ENCODE measurements around the gene ELANE.
"Not testable (repeated sequence)": the region's sequence is repeated elsewhere in the genome, so short reads cannot be mapped to it uniquely, and the experiment has no call there.

The ELANE gene

DNA sequence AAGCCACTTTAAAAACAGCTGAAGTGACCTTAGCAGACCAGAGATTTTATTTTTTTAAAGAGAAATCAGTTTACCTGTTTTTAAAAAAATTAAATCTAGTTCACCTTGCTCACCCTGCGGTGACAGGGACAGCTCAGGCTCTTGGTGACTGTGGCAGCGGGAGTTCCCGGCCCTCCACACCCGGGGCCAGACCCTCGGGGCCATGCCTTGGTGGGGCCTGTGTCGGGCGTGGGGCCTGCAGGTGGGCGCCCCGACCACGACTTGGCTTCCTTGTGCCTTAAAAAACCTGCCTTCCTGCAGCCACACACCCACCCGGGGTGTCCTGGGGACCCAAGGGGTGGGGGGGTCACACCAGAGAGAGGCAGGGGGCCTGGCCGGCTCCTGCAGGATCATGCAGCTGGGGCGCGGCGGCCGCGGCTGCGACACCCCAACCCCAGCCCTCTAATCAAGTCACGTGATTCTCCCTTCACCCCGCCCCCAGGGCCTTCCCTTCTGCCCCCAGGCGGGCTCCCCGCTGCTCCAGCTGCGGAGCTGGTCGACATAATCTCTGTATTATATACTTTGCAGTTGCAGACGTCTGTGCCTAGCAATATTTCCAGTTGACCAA lies 41.1 kb upstream of the ELANE start:
- no peak overlapping the region for H3K4me3 Mint-ChIP-seq
- H3K4me1 Mint-ChIP-seq, result peaks cover 3% of the 10 kb centered on the region
- ATAC-seq (ENCODE audit: low read depth) (no peak), DNase-seq (ENCODE audit: low spot score in 2 of 2) (no peak)
- no peaks in the 10 kb centered on the region for H3K27me3 Mint-ChIP-seq
- H3K36me3 Mint-ChIP-seq, result peaks cover 25% of the 10 kb centered on the region
- no peaks in the 10 kb centered on the region for H3K9me3 Mint-ChIP-seq
- H3K27ac Mint-ChIP-seq, result no peak overlapping the region

DNA sequence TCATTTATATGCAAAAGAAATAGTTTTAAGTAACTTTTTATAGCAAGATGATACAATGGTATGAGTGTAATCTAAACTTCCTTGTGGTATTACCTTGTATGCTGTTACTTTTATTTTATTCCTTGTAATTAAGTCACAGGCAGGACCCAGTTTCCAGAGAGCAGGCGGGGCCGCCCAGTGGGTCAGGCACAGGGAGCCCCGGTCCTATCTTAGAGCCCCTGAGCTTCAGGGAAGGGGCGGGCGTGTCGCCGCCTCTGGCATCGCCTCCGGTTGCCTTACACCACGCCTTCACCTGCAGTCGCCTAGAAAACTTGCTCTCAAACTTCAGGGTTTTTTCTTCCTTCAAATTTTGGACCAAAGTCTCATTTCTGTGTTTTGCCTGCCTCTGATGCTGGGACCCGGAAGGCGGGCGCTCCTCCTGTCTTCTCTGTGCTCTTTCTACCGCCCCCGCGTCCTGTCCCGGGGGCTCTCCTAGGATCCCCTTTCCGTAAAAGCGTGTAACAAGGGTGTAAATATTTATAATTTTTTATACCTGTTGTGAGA lies 40.5 kb upstream of the ELANE start:
- peaks cover 28% of the 10 kb centered on the region for H3K36me3 Mint-ChIP-seq
- H3K27ac Mint-ChIP-seq, result no peak overlapping the region

DNA sequence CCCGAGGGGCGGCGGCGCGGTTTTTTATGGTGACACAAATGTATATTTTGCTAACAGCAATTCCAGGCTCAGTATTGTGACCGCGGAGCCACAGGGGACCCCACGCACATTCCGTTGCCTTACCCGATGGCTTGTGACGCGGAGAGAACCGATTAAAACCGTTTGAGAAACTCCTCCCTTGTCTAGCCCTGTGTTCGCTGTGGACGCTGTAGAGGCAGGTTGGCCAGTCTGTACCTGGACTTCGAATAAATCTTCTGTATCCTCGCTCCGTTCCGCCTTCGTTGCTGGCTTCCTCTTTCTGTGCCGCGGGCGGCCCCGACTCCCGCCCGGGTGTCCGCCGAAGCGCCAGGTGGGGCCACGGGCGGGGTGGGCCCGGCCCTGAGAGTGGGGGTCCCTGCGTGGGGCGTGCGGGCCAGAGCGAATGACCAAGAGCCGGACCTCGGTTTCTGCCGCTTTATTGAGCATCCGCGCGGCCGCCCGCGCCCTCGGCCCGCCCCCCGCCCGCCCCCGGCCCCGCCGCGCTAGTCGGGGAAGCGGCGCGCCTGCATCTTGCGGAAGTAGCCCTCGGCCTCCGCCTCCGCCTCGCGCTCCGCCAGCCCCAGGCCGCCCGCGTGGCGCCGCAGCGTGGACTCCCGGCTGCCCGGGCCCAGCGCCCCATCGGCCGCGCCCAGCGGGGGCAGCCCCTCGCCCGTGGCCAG lies 39.9 kb upstream of the ELANE start:
- no peak for ATAC-seq (ENCODE audit: low read depth)
- Mint-ChIP-seq H3K27me3 (no peaks in the 10 kb centered on the region), H3K36me3 (peaks cover 28% of the 10 kb centered on the region), H3K9me3 (peaks cover 5% of the 10 kb centered on the region), H3K4me1 (peaks cover 7% of the 10 kb centered on the region), H3K4me3 (no peak overlapping the region), H3K27ac (no peak overlapping the region)
- no peak for DNase-seq (ENCODE audit: low spot score in 2 of 2)

More for the DNA sequence above, 40.5 kb upstream of the ELANE start:
- Mint-ChIP-seq H3K4me1 (peaks cover 6% of the 10 kb centered on the region), H3K4me3 (no peak overlapping the region), H3K27me3 (no peaks in the 10 kb centered on the region), H3K9me3 (peaks cover 3% of the 10 kb centered on the region)
- DNase-seq (ENCODE audit: low spot score in 2 of 2) (no peak), ATAC-seq (ENCODE audit: low read depth) (no peak)

DNA sequence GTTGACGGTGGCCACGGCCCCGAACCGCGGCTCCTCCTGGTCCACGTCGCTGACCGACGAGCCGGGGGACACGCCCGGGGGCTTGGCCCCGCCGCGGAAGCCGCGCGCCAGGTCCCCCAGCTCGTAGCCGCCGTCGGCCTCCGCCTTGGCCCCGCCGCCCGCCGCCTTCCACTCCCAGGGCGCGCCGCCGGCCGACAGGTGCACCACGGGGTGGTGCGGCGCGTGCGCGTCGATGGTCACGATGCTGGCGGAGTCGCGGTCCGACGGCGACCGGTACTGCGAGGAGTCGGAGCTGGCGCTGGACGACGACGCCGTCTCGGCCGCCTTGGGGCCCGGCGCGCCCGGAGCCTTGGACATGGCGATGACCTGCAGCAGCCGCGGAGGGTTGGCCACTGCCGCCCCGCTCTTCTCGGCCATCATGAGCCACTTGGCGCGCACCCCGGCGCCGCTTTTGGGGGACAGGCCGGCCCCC lies 39.3 kb upstream of the ELANE start:
- Mint-ChIP-seq H3K27ac (no peak overlapping the region), H3K27me3 (no peaks in the 10 kb centered on the region), H3K36me3 (peaks cover 22% of the 10 kb centered on the region), H3K4me3 (no peak overlapping the region), H3K4me1 (peaks cover 5% of the 10 kb centered on the region), H3K9me3 (peaks cover 5% of the 10 kb centered on the region)
- ATAC-seq (ENCODE audit: low read depth), result no peak
- no peak for DNase-seq (ENCODE audit: low spot score in 2 of 2)

DNA sequence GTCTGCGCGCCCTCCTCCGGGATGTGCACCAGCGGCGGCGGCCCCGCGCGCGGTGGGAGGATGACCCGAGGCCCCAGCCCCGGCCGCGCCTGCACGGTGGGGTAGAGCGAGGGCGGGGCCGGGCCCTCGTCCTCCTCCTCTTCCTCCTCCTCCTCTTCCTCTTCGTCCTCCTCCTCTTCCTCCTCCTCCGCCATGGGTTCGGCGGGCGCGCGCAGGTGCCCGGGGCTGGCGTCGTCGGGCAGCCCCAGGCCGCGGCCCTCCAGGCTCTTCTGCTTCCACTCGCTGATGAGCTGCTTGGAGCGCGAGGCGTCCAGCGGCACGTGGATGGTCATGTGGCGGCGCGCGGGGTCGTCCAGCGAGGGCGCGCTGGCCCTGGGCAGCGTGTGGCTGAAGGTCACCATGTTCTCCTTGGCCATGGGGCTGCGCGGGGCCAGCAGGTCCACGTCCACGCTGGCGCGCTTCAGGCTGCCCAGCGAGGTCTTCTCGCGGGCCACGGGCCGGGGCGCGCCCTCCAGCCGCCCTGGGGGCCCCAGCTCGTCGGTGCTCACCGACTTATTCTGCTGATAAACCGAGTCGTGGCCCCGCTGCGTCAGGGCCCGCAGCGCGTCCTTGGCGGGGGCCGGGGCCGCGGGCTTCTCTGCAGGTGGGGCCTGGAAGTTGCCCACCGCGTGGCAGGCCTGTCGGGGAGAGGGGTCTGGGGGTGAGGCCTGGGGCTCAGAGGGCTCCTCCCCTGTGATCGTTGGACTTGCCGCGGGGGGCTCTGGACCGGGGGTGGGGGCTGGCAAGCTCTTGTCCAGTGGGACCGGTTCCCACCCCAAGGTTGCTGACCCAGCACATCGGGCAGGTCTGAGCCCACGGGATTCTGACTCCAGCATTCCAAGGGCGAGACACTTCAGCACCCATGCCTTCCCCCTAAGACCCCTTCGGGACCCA lies 38.6 kb upstream of the ELANE start:
- no peaks in the 10 kb centered on the region for H3K27me3 Mint-ChIP-seq
- ATAC-seq (ENCODE audit: low read depth) (no peak), DNase-seq (ENCODE audit: low spot score in 2 of 2) (no peak)
- no peak overlapping the region for H3K4me3 Mint-ChIP-seq
- peaks cover 4% of the 10 kb centered on the region for H3K4me1 Mint-ChIP-seq
- peaks cover 5% of the 10 kb centered on the region for H3K9me3 Mint-ChIP-seq
- peaks cover 20% of the 10 kb centered on the region for H3K36me3 Mint-ChIP-seq
- no peak overlapping the region for H3K27ac Mint-ChIP-seq

DNA sequence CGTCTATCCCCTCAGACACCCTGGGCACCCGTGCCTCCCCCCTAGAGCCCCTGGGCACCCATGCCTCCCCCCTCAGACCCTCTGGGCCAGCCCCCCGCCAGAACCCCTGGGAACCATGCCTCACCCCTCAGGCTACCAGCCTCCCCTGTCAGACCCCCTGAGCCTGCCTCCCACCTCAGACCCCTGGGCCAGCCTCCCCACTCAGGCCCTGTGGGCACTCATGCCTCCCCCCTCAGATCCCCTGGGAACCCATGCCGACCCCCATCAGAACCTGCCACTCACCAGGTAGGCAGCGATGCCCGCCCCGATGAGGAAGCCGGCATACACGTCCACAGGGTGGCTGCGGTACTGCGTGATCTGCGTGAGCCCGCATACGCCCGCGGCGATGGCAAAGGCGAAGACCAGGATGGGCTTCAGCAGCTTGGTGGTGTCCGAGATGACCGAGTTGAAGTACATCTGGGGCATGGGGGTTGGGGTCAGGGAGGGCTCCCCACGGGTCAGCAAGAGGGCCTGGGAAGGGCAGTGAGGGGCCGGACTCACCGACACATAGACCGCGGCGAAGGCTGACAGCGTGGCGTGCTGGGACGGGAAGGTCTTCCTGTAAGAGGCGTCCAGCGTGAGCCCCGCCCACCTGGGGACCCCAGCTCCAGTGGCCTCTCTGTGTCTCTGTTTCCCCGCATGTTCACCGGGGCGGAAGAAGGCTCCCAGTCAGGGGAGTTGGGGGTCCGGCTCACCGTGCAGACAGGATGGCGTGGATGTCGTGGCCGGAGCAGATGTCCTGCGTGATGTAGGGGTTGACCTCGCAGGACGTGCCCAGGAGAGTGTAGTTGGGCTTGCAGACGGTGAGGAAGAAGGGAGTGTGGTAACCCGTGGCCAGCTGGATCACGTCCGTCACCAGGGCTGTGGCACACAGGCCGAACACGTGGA lies 37.7 kb upstream of the ELANE start:
- Mint-ChIP-seq H3K27me3 (no peaks in the 10 kb centered on the region), H3K4me1 (peaks cover 4% of the 10 kb centered on the region), H3K36me3 (peaks cover 20% of the 10 kb centered on the region), H3K9me3 (peaks cover 5% of the 10 kb centered on the region), H3K27ac (peak overlapping the region; percentile 58), H3K4me3 (no peak overlapping the region)
- no peak for DNase-seq (ENCODE audit: low spot score in 2 of 2)
- ATAC-seq (ENCODE audit: low read depth), result peak; percentile 2

DNA sequence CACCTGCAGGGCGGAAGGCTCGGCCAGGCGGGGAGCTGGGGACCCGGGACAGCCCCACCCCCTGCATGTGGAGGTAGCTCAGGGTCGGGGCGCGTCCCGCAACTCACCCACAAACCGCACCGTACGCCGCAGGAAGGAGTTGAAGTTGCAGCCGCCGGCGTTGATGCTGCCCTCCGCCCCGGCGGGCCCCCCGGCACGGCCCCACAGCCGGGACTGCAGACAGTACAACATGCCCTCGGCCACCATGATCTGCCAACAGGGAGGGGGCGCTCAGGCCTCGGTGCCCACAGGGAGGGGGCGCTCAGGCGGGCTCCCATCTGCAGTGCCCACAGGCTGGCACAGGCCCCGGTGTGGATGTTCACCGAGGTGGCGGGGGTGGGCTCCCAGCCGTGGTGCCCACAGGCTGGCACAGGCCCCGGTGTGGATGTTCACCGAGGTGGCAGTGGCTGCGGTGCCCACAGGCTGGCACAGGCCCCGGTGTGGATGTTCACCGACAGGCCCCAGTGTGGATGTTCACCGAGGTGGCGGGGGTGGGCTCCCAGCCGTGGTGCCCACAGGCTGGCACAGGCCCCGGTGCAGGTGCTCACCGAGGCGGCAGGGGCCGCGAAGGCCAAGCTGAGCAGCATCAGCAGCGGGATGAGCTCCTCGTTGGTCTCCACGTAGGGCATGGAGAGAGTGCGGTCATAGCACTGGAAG lies 36.9 kb upstream of the ELANE start:
- Mint-ChIP-seq H3K27me3 (no peaks in the 10 kb centered on the region), H3K27ac (peak overlapping the region; percentile 58), H3K4me1 (peaks cover 4% of the 10 kb centered on the region), H3K36me3 (peaks cover 20% of the 10 kb centered on the region), H3K4me3 (no peak overlapping the region), H3K9me3 (peaks cover 5% of the 10 kb centered on the region)
- no peak for DNase-seq (ENCODE audit: low spot score in 2 of 2)
- ATAC-seq (ENCODE audit: low read depth), result peak; percentile 14

DNA sequence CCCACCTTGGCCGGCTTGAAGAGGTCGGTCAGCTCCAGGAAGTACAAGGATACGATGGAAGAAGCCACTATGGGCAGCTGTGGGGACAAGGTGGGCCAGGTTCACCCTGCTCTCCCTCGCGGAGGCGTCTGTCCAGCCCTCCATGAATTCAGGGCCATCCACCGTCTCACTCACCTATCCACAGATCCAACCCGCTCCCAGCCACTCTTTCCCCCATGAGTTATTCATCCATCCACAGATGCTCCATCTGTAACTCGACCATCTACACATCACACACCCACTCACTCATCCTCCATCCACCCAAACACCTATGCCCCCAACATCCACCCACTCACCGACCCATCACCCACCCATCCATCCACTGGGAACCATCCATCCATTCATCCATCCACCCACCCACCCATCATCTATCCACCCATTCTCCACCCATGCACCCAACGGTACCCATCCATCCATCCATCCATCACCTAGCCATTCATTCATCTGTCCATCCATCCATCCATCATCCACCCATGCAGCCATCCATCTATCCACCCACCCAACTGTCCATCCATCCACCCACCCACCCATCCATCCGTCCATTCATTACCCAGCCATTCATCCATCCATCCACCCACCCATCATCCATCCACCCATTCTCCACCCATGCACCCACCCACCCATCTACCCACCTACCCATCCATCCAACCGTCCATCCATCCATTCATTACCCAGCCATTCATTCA lies 36.2 kb upstream of the ELANE start:
- no peak overlapping the region for H3K27ac Mint-ChIP-seq
- H3K36me3 Mint-ChIP-seq, result peaks cover 17% of the 10 kb centered on the region
- H3K9me3 Mint-ChIP-seq, result peaks cover 5% of the 10 kb centered on the region
- no peak overlapping the region for H3K4me3 Mint-ChIP-seq
- ATAC-seq (ENCODE audit: low read depth) (peak; percentile 4), DNase-seq (ENCODE audit: low spot score in 2 of 2) (no peak)
- no peaks in the 10 kb centered on the region for H3K27me3 Mint-ChIP-seq
- peaks cover 4% of the 10 kb centered on the region for H3K4me1 Mint-ChIP-seq

DNA sequence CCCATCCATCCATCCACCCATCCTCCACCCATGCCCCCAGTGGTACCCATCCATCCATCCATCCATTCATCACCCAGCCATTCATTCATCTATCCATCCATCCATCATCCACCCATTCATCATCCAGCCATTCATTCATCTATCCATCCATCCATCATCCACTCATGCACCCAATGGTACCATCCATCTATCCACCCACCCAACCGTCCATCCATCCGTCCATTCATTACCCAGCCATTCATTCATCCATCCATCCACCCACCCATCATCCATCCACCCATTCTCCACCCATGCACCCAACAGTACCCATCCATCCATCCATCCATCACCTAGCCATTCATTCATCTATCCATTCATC lies 35.6 kb upstream of the ELANE start:
- Mint-ChIP-seq H3K4me1 (peaks cover 4% of the 10 kb centered on the region), H3K9me3 (peaks cover 5% of the 10 kb centered on the region)

DNA sequence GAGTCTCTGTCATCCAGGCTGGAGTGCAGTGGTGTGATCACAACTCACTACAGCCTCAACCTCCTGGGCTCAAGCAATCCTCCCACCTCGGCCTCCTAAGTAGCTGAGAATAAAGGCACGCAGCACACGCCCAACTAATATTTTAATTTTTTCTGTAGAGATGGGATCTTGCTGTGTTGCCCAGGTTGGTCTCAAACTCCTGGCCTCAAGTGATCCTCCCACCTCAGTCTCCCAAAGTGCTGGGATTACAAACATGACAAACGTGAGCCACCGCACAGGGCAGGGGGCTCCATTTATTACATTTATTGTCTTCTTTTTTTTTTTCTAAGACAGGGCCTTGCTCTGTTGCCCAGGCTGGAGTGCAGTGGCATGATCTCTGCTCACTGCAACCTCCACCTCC lies 31.9 kb upstream of the ELANE start:
- DNase-seq (ENCODE audit: low spot score in 2 of 2); H3K9me3 Mint-ChIP-seq; H3K4me3 Mint-ChIP-seq; ATAC-seq (ENCODE audit: low read depth); H3K4me1 Mint-ChIP-seq; H3K27ac Mint-ChIP-seq: not testable (repeated sequence)
- H3K36me3 Mint-ChIP-seq, result peaks cover 11% of the 10 kb centered on the region
- H3K27me3 Mint-ChIP-seq, result peaks cover 11% of the 10 kb centered on the region

More for the DNA sequence above, 35.6 kb upstream of the ELANE start:
- Mint-ChIP-seq H3K27ac (no peak overlapping the region), H3K36me3 (peaks cover 17% of the 10 kb centered on the region), H3K27me3 (peaks cover 2% of the 10 kb centered on the region), H3K4me3 (no peak overlapping the region)
- ATAC-seq (ENCODE audit: low read depth), result no peak
- no peak for DNase-seq (ENCODE audit: low spot score in 2 of 2)

DNA sequence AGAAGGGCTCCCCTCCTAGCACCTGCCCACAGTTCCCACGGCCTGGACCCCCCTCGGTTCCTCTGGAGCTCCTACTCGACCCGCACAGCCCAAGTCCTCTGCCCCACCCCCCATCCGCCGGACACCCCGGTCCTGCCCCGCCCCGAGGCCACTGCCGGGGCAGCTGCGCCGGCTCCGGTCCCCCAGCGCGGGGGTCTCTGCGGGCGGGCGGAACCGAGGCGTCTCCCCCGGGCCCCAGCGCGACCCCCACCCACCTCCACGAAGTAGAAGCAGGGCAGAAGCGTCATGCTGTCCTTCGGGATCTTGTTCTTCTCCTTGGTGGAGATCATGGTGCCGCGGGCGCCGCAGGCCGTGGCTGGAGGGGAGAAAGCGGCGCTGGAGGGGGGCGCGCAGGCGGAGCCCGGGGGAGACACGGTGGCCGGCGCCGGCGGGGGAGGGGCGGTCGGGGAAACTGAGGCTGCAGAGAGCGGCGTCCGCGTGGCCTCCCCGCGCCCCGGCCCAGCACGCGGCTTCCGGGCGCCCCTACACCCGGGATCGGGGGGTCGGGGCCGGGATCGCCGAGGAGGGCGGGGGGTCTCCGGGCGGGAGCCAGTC lies 30.8 kb upstream of the ELANE start:
- no peak for ATAC-seq (ENCODE audit: low read depth)
- peaks cover 4% of the 10 kb centered on the region for H3K4me1 Mint-ChIP-seq
- peaks cover 6% of the 10 kb centered on the region for H3K36me3 Mint-ChIP-seq
- no peak overlapping the region for H3K27ac Mint-ChIP-seq
- peaks cover 11% of the 10 kb centered on the region for H3K27me3 Mint-ChIP-seq
- DNase-seq (ENCODE audit: low spot score in 2 of 2), result no peak
- no peak overlapping the region for H3K4me3 Mint-ChIP-seq
- peaks cover 4% of the 10 kb centered on the region for H3K9me3 Mint-ChIP-seq

All from memory B cell (primary cell).